ENCODE results near the gene EIPR1. TPM values are rescaled to one million over a fixed set of nuclear protein-coding genes. Genes with fewer than 3 reads are reported as not detected.
"Not testable (repeated sequence)": the region's sequence is repeated elsewhere in the genome, so short reads cannot be mapped to it uniquely, and the experiment has no call there.

Gene EIPR1
- total RNA-seq, 1 experiment from 2014 or later = 33.7 TPM

DNA sequence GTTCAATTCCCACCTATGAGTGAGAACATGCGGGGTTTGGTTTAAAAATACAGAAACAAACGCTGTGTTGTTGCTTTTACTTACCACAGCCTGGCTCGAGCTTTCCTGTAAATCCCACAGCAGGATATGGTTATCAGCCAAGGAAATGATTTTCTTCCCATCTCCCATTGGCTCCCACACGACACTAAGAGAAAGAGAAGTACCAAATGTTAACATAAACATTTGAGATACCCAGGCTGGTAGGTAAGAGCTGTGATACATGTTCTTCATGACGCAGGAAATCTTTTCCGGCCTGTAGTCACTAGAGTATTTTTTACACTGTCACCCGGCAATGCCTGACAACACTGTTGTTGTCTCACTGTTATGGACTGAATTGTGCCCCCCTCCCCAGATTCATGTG is 163.6 kb downstream of the EIPR1 start:
- no peak for DNase-seq (ENCODE audit: low spot score)

DNA sequence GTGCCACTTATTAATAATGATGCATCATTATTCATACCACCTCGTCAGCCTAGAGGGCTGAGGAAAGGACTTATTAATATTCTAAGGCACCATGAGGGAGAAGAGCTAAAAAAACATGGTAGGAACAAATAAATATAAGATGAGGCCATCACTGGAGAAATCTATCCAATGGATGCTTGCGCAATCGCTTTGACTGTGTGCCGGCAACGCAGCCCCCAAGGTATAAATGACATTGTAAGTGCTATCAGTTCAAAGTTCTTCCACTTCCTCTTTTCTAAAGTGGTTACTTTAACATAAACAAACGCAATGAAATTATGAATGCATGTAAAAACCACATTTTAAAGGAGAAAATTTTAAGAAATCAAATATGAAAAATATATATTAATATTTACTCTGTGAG is 164.6 kb downstream of the EIPR1 start:
- no peak for DNase-seq (ENCODE audit: low spot score)

DNA sequence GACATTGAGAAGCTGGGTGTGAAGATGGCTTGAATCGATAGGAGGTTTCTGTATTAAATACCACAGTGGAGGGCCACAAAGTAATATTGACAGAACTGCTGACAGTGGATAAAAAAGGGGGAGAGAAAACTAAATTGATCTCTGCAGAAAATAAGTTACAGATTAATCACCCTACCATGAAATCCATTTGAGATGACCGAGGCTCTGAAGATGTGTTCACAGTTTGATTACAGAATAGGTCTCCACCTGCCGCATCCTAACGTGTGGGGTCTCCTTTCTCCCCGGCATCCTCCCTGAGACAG is 165.6 kb downstream of the EIPR1 start:
- DNase-seq (ENCODE audit: low spot score) = no peak

DNA sequence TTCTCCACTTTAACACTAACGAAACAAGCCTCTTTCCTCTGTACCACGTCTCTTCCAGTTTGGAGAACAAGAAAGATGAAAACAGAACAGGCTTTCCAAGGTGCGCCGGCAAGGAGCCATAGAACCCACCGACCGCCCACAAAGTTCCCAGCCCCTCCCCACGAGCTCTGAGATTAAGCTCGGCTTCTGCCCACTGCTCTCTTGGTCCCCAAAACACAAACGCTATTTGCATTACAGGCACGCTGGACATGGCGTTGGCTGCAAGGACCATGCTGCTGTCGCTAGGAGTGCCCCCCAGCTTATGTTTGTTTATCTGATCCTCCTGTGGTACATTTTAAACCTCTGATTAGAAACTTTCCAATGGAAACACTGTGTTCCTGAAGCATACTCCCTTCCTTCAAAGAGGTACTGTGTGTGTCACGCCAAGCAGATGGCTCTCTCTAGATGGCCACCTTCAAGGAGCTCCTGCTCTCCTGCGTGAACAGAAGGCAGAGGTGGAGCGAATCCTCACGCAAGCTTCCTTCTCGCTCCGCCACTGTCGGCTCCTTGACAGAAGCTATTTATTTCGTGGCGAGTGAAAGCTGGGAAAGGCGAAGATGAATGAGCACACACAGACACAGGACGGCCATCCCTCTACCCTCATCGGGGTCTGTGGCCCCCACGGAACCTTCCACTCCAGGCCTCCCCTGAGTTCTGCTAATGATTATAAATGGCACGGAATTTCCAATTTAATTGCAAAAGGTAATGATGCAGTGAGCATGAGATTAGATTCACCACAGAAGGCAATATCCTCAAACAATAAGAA is 166.2 kb downstream of the EIPR1 start:
- DNase-seq (ENCODE audit: low spot score) = no peak

DNA sequence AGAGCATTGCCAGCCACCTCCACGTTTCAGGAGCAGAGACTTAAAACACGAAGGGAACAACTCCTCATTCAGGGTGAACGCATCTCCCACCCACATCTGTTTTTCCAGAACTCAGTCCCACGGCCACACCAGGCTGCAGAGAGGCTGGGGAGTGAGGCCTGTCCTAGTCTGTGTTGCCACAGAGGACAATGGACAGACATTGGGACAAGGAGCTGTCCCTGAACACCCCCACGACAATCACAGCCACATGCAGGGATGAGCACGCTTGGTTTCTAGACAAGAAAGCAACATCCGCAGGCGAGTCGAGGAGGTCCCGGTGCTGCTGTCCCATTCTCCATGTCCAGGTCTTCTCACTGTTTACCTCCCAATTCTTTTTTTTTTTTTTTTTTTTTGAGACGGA is 167.4 kb downstream of the EIPR1 start:
- no peak for DNase-seq (ENCODE audit: low spot score)

DNA sequence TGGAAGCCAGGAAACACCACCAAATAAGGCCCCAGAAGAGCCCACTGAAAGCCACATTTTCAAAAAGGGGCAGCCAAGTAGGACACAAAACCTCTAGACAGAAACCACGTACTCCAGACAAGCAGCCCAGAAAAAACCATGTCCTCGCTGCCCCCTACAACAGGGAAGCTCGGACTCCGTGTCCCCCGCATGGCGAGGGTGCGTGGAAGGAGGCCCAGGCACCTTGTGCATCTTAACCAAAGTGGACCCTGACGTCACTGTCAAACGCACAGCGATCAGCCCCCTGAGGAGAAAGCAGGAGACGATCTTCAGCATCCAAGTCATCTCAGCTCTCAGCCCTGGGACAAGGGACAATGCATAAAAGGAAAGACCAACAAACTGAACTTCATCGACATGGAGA is 168.4 kb downstream of the EIPR1 start:
- no peak for DNase-seq (ENCODE audit: low spot score)

DNA sequence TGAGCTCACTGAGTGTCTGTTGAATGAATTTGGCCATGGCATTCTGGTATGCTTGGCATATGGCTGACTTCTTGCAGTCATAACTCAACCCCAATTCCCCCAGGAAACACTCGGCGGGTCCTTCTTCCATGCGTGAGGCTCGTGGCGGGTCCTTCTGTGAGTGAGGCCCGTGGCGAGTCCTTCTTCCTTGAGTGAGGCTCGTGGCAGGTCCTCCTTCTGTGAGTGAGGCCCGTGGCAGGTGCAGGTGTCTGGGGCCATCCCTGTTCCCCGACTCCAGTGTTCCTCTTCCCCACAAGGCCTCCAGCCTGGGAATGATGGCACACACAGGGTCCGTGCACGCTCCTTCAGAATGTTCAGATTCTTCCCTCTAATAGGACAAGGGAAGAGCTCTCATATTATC is 169.0 kb downstream of the EIPR1 start:
- DNase-seq (ENCODE audit: low spot score) = no peak

DNA sequence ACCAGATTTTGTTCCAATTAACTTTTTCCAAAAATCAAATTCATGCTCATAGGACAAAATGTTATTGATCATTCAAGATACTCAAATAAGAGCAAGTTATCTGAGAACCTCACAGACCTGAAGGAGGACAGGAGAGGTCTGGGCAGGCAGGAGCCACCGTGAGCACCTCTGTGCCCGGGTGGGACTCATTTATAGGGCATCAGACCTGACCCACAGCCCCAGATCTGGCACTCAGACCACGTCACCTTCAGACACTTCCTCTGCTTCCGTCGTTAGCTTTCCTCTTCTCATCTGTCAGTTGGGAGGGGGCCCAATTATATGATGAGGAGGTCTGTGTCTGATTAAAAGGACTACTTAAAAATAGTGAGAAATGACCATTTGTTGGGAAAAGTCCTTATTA is 169.4 kb downstream of the EIPR1 start:
- DNase-seq (ENCODE audit: low spot score) = no peak

DNA sequence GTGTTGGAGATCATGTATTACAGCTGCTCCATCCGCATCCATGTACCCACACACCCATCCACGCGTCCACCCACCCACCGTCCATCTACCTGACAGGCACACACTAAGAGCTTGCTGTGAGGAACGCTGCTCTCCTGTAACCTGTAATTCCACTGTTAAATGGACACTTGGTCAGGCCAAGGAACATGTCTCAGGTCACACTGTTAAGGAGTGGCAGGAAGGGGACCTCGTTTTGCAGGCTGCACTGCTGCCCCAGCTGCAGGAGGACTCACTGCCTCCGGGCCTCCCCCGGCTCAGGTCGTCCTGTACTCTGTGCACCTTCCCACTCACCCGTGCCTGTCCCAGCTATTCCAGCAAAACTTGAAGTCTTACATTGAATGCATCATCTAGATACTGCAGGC is 170.5 kb downstream of the EIPR1 start:
- DNase-seq (ENCODE audit: low spot score) = no peak

DNA sequence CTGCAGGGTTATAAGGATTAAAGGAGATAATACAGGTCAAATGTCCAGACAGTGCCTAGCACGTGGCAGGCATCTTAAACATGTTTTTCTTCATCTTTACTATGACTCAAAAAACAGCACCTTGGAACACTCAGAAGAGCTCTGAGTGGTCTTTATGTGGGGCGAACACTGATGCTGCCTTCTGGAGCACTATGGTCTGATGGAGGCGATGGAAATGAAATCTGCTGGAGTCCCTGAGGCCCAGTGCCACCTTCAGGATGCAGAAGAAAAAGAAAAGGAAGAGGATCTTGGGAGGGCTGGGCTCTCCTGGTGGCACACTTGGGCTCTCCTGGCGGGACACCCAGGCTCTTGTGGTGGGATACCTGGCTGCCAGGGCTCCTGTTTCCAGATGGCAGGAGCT is 171.8 kb downstream of the EIPR1 start:
- no peak for DNase-seq (ENCODE audit: low spot score)

DNA sequence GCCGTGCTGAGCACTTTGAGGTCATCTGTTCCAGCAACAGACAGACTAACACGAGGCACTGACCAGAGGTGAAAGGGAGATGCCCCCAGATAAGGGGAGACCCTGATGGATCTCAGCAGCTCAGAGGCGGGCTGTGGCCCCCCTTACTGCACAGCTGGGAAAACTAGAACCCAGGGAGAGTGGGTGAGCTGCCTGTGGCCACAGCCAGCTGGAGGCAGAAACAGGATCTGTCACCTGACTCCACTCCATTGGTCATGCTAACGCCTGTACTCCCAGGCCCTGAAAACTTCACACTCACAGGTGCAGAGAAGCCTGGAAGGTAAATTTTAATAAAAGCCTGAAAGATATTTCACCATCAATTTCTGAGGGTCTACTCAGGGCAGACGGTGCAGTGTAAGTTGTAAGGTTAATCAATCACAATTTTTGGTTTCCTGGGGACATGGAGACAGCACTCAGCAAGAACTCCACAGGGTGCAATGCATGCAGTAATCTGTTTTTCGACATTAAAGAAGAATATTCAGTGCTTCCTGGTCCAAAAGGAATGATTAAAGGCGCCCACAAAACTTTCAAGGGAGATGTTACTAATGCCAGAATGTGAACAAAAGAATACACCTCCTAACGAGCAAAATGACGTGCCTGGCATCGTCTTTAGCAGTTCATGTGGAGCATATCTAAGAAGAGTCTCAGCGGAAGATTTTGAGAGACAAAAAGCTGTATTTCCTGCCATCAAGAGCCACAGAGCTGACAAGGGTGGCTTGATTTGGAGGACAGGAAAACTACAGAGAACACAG is 173.4 kb downstream of the EIPR1 start:
- DNase-seq (ENCODE audit: low spot score) = no peak

DNA sequence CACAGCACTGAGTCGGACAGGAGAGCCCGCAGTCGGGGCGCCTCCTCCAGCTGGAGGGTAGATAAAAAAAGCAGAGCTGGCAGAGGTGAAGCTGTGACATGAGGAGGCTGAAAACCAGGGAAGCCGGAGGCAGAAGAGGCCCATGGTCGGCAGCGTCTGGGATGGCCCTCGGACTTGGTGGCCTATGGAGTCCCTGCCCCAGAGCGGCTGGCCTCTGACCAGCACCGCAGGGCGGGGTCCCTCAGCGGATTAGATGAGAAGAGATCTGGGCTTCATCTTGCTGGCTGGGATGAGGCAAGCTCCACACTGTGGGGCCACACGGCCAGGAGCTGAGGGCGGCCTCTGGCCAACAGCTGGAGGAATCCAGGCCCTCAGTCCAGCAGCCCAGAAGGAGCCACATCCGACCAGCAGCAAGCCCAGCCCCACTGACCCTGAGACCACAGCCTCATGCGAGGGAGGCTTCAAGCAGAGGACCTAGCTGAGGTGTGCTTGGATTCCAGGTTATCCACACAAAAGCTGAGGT is 174.1 kb downstream of the EIPR1 start:
- no peak for DNase-seq (ENCODE audit: low spot score)

DNA sequence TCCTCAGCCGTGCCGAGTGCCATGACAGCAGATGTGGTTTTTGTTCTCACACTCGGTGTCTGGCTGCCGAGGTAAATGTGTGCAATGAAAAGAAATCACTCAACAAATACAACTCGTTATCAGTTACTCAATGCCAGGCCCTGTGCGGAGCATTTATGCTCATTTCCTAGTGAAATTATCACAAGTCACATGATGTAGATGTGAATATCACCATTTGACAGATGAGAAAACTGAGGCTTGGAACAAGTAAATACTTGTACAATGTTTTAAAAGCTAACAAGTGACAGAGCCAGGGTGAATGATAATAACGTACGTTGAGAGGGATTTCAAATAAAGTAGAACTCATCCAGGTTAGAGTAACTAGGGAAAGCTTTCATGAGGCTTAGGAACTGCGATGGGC is 174.7 kb downstream of the EIPR1 start:
- no peak for DNase-seq (ENCODE audit: low spot score)

DNA sequence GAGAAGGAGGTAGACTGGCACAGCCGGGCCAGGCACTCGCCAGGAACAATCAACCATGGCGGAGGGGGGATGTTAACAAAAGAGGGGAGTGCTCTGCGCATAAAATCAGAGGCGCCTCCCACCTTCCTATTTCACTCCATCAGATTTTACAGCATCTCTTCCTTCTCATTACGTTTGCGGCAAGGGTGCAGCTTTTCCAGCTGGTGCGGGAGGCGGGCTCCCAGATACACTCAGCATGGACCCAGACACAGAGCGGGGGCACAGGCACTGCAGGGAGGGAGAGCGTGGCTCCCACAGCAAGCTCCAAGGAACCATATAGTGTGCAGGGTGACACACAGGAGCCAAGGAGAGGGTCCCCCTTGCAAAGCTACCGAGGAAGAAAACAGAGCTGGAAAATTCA is 176.3 kb downstream of the EIPR1 start:
- DNase-seq (ENCODE audit: low spot score) = no peak

DNA sequence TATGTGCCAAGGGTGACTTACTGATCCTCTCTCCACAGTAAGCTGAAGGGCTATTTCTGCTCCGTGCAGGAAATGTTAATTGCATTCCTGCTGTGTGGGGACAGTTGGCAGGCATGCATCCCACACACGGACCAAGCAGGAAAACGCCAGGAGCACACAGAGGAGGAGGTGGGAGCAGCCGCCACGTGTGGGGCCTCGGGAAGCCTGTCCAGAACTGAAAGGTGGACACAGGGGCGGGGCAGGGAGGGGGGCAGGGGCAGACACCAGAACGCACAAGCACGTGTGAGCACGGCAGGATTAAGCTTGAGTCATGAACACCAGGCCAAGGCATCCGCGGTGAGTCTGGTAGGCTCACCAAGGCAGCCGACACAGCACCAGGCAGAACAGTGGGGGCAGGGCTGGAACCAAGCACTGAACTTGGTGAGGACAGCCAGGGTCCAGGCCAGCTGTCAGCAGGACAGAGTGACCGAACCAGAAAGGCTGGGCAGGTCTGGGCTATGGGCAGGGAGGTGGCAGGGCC is 177.1 kb downstream of the EIPR1 start:
- DNase-seq (ENCODE audit: low spot score) = no peak

DNA sequence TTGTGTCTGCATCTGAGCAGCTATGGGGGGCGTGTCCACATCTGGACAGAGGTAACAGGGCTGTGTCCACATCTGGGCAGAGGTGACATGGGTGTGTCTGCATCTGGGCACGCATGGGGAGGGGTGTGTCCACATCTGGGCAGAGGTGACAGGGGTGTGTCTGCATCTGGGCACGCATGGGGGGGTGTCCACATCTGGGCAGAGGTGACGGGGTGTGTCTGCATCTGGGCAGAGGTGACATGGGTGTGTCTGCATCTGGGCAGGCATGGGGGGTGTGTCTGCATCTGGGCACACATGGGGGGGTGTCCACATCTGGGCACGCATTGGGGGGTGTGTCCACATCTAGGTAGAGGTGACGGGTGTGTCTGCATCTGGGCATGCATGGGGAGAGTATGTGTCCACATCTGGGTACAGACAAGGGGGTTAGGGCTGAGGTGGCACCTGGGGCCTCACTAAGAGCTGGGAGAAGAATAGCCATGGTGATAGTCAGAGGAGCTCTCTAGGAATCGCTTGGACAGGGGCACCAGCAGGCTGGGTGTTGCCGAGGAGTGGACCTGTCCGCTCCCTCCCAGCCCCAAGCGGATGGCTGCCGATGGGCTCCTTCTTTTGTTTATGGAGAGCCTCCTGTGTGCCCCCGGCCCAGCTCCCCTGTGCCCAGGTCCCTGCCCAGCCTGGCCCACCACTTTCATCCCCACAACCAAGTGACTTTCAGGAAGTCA is 177.8 kb downstream of the EIPR1 start:
- no peak for DNase-seq (ENCODE audit: low spot score)

DNA sequence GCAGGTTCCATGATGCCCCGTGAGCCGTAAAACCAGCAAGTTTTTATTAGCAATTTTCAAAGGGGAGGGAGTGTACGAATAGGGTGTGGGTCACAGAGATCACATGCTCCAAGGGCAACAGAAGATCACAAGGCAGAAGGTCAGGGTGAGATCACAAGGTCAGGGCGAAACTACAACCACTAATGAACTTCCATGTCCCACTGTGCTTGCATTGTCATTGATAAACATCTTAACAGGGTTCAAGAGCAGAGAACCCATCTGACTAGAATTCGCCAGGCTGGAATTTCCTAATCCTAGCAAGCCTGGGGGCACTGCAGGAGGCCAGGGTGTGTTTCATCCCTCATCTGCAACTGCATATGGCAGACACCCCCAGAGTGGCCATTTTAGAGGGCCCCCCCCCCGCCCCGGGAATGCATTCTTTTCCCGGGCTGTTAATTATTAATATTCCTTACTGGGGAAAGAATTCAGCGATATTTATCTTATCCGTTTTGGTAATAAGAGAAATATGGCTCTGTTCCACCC is 178.9 kb downstream of the EIPR1 start:
- not testable (repeated sequence) for DNase-seq (ENCODE audit: low spot score)

DNA sequence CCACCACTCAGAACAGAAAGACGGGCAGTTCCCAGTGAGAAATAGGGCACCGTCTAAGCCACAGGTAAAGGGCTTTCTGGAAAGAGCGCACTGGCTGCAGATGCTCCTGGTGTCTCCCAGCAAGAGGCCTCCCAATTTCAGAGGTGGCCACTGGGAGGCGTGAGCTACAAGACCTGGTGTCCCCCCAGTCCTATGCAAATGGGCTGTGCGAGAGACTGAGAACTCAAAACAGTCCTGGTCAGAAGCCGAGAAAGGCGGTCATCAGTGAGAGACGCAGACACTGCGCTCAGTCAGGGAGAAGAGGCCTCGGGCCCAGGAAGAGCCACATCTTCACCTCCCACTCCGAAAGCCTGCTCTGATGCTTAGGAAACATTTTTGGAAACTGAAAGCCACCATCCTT is 179.5 kb downstream of the EIPR1 start:
- no peak for DNase-seq (ENCODE audit: low spot score)

DNA sequence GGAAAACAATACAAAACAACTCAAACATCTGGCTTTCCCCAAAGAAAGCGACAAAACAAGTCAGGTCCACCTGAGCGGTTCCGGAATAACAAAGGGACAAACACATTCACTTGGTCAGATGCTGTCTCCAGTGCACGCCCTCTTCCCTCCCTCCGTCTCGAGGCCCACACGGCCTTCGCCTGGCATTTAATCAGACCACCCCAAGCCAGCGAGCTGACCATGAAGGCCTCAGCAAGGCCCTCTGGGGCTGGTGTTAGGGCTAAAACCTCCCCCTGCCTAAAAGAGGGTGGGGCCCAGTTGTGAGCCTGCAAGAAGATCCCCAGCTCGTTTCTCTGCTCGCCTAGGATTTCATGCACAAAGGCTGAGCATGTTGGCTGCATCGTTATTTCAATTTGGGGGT is 180.3 kb downstream of the EIPR1 start:
- no peak for DNase-seq (ENCODE audit: low spot score)

DNA sequence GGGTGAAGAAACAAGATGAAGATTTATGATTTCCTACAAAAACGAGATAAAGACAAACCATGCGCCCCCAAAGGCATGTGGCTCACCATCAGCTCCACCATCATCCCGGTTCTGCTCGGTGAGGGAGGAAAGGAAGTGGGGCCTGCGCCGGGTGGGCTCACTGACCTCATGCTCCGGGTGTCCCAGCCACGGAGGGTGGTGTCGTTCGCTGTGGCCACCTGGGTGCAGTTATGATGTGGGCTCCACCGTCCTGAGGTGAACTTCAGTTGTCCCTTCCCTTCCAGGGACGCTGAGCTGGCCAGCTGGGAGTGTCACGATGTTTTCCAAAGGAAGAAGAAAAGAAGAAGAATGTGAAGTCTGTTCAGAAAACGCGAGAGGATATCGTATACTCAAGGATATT is 180.9 kb downstream of the EIPR1 start:
- no peak for DNase-seq (ENCODE audit: low spot score)

DNA sequence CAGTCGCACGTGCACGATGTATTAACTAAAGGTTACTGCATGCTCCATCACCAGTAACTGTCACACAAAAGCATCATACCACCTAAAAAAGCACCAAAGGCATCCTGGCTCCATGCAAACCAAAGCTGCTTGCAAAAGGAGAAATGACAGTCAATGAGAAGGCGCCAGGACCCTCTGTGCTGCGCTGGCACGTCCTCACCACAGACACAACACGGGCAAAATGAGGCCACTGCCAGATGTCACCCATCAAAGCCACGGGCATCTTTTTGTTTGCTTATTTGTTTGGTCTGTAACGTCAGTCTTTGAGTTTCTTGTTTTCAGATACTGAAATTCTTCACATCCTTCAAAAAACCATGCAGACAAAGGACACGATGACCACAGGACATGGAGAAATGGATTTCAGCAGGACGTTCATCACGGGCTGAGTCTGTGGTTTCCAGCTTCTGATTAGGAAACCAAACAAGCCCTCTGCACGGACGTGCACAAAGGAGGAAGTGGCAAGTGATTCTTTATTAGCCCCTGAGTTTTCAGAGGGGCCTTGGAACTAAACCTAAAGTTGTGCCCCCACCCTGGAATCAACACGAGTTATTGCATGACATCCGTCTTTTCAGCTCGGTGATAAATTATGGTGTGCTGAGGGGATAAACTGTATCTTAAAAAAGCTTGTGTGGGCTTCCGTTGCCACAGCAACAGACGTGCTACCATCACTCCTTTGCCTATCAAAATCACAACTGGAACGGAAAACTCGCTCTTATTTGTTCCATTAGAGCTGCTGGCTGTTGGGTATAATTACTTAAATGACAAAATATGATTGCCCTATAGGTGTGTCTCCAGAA is 181.8 kb downstream of the EIPR1 start:
- DNase-seq (ENCODE audit: low spot score) = no peak
